AG09309 (cell line): Measurements from ENCODE around the gene ROPN1B.
"Not testable (repeated sequence)": the region's sequence is repeated elsewhere in the genome, so short reads cannot be mapped to it uniquely, and the experiment has no call there.

Experiments
- DNase-seq: peaks from one replicate; pipeline ENCODE4 v3.0.0-alpha.2; 2010; ENCODE audit warnings: low read depth
- H3K4me3 ChIP-seq: 2 replicates; pipeline ENCODE4 v1.5.1; 2011; ENCODE audit warnings: mild to moderate bottlenecking, low read depth, low read length, moderate library complexity; ENCODE audit not compliant: control insufficient read depth
- CTCF ChIP-seq: IDR thresholded peaks from 2 replicates; pipeline ENCODE4 v1.5.1; 2011; ENCODE audit warnings: mild to moderate bottlenecking, low read depth, low read length, inconsistent platforms; ENCODE audit not compliant: insufficient read depth, control insufficient read depth; ENCODE audit errors: missing control alignments

The ROPN1B gene

GRCh38 chr3:125936210-125936815, 32.7 kb upstream of the ROPN1B start:
- not testable (repeated sequence) for DNase-seq, H3K4me3 ChIP-seq
- peak; percentile 22 for TF ChIP-seq CTCF

- not testable (repeated sequence) for H3K4me3 ChIP-seq, DNase-seq
Observed at GRCh38 chr3:125936891-125937290, 32.1 kb upstream of the ROPN1B start.

GRCh38 chr3:125947806-125948205, 21.2 kb upstream of the ROPN1B start:
- DNase-seq, H3K4me3 ChIP-seq: not testable (repeated sequence)

- H3K4me3 ChIP-seq, DNase-seq: not testable (repeated sequence)
Observed at GRCh38 chr3:125948901-125949300, 20.1 kb upstream of the ROPN1B start.

- not testable (repeated sequence) for DNase-seq, H3K4me3 ChIP-seq
Observed at GRCh38 chr3:125951176-125951575, 17.8 kb upstream of the ROPN1B start.

GRCh38 chr3:125957020-125957419, 12.0 kb upstream of the ROPN1B start:
- DNase-seq, H3K4me3 ChIP-seq: not testable (repeated sequence)

GRCh38 chr3:125957674-125958510, 11.1 kb upstream of the ROPN1B start:
- H3K4me3 ChIP-seq: no peak overlapping the region
- no peak for DNase-seq
- no peak for TF ChIP-seq CTCF

GRCh38 chr3:125958511-125959316, 10.3 kb upstream of the ROPN1B start:
- DNase-seq: no peak
- no peak overlapping the region for H3K4me3 ChIP-seq
- no peak for TF ChIP-seq CTCF

GRCh38 chr3:125959317-125960065, 9.5 kb upstream of the ROPN1B start:
- no peak for TF ChIP-seq CTCF
- H3K4me3 ChIP-seq: no peak overlapping the region
- no peak for DNase-seq
